Neutrophil (primary cell): ENCODE data around the gene BMAL1.

ENCODE experiments used
- H3K27ac ChIP-seq: fragments of 200-600 bp; sonication (generic); 2 replicates; pipeline ENCODE4 v1.5.1; 2016; ENCODE audit warnings: mild to moderate bottlenecking, moderate library complexity
- H3K27me3 ChIP-seq: fragments of 200-600 bp; sonication (generic); 2 replicates; pipeline ENCODE4 v1.6.0; 2016; ENCODE audit warnings: mild to moderate bottlenecking
- H3K36me3 ChIP-seq: fragments of 200-600 bp; sonication (generic); 2 replicates; pipeline ENCODE4 v1.5.1; 2017
- H3K4me1 ChIP-seq, 2 experiments: fragments of 200-600 bp in 1 of 2; sonication (generic) in 1 of 2; 1 replicate in 1 of 2; 2 replicates in 1 of 2; pipeline versions ENCODE4 v1.5.1 to v1.6.1; 2013 to 2016; ENCODE audit warnings: low read depth in 1 of 2, low read length in 1 of 2, mild to moderate bottlenecking in 1 of 2, moderate library complexity in 1 of 2; ENCODE audit not compliant: control insufficient read depth in 1 of 2, insufficient read depth in 1 of 2
- H3K4me3 ChIP-seq, 2 experiments: fragments of 200-600 bp in 1 of 2; sonication (generic) in 1 of 2; 1 replicate in 1 of 2; 2 replicates in 1 of 2; pipeline ENCODE4 v1.5.1; 2013 to 2016; ENCODE audit warnings: low read depth in 1 of 2, low read length in 1 of 2, mild to moderate bottlenecking in 1 of 2, moderate library complexity in 1 of 2
- H3K9me3 ChIP-seq: fragments of 200-600 bp; sonication (generic); 2 replicates; pipeline ENCODE4 v1.5.1; 2016
- CTCF ChIP-seq: fragments of 200-600 bp; sonication (generic); IDR thresholded peaks from 2 replicates; pipeline ENCODE4 v1.5.1; 2016; ENCODE audit warnings: antibody characterized with exemption

The BMAL1 gene

GRCh38 chr11:13313005-13313819 is 35.6 kb downstream of the BMAL1 start:
- H3K9me3 ChIP-seq = no peaks in the 10 kb centered on the region
- H3K27me3 ChIP-seq = no peaks in the 10 kb centered on the region
- no peak for TF ChIP-seq CTCF
- H3K36me3 ChIP-seq = peaks cover 49% of the 10 kb centered on the region
- H3K4me1 ChIP-seq = peaks cover under 1 to 10% of the 10 kb centered on the region in 2 experiments
- H3K4me3 ChIP-seq = no peak overlapping the region
- H3K27ac ChIP-seq = no peak overlapping the region

- Histone ChIP-seq H3K9me3 (no peaks in the 10 kb centered on the region), H3K4me1 (peaks cover 0 to 9% of the 10 kb centered on the region in 2 experiments), H3K27ac (no peak overlapping the region), H3K27me3 (no peaks in the 10 kb centered on the region), H3K4me3 (no peak overlapping the region), H3K36me3 (peaks cover 49% of the 10 kb centered on the region)
- TF ChIP-seq CTCF = no peak
These were observed 37.2 kb downstream of the BMAL1 start for GRCh38 chr11:13314676-13315394.

- Histone ChIP-seq H3K4me3 (no peak overlapping the region), H3K4me1 (peaks cover 0 to 5% of the 10 kb centered on the region in 2 experiments), H3K27me3 (no peaks in the 10 kb centered on the region), H3K9me3 (no peaks in the 10 kb centered on the region), H3K27ac (no peak overlapping the region), H3K36me3 (peaks cover 39% of the 10 kb centered on the region)
- no peak for TF ChIP-seq CTCF
These were observed 38.2 kb downstream of the BMAL1 start for GRCh38 chr11:13315517-13316432.

- Histone ChIP-seq H3K4me3 (no peak overlapping the region), H3K27me3 (no peaks in the 10 kb centered on the region), H3K27ac (no peak overlapping the region), H3K9me3 (no peaks in the 10 kb centered on the region), H3K4me1 (no peaks in the 10 kb centered on the region), H3K36me3 (peaks cover 31% of the 10 kb centered on the region)
- no peak for TF ChIP-seq CTCF
These were observed 39.0 kb downstream of the BMAL1 start for GRCh38 chr11:13316528-13316961.

GRCh38 chr11:13317293-13318080 is 39.9 kb downstream of the BMAL1 start:
- TF ChIP-seq CTCF = no peak
- H3K27ac ChIP-seq = no peak overlapping the region

More at GRCh38 chr11:13317293-13318080, 39.9 kb downstream of the BMAL1 start:
- peaks cover 31% of the 10 kb centered on the region for H3K36me3 ChIP-seq
- H3K9me3 ChIP-seq = no peaks in the 10 kb centered on the region
- no peaks in the 10 kb centered on the region for H3K27me3 ChIP-seq
- H3K4me3 ChIP-seq = no peak overlapping the region
- H3K4me1 ChIP-seq = no peaks in the 10 kb centered on the region
